Right lobe of liver (tissue), 6 donors: ENCODE measurements around the gene METTL14. TPM values are rescaled to one million over a fixed set of nuclear protein-coding genes. Genes with fewer than 3 reads are reported as not detected.
A peak's percentile ranks its signal among the peaks of the same experiment; 100 is the strongest.

ENCODE experiments used
- ATAC-seq, 4 donors: fragments of 200-7000 bp; cut with Tn5 transposase; one replicate each; pipeline ENCODE4 v1.9.1; 2020; ENCODE audit warnings: mild to moderate bottlenecking in 4 of 4, moderate library complexity in 4 of 4
- DNase-seq, 3 donors: peaks; one replicate each; pipeline ENCODE4 v3.0.0-alpha.2; 2020
- H3K27ac ChIP-seq, 3 donors: fragments of 200-600 bp; one replicate each; pipeline ENCODE4 v1.8.0; 2022
- H3K27me3 ChIP-seq, 2 donors: fragments of 200-600 bp; one replicate each; pipeline ENCODE4 v1.8.0; 2022
- H3K36me3 ChIP-seq, 4 donors: fragments of 200-600 bp; sonication (generic) in 1 of 4; one replicate each; pipeline versions ENCODE4 v1.5.1 to v1.8.0; 2017 to 2022; ENCODE audit warnings: control low read depth in 1 of 4
- H3K4me1 ChIP-seq, 4 donors: fragments of 200-600 bp; sonication (generic) in 1 of 4; one replicate each; pipeline versions ENCODE4 v1.5.1 to v1.8.0; 2017 to 2022; ENCODE audit warnings: control low read depth in 1 of 4
- H3K4me3 ChIP-seq, 3 donors: fragments of 200-600 bp; one replicate each; pipeline ENCODE4 v1.8.0; 2022
- H3K9me3 ChIP-seq, 4 donors: fragments of 200-600 bp; sonication (generic) in 1 of 4; one replicate each; pipeline versions ENCODE4 v1.5.1 to v1.8.0; 2017 to 2022; ENCODE audit warnings: control low read depth in 1 of 4
- POLR2A ChIP-seq: fragments of 450-650 bp; IDR thresholded peaks from one replicate; pipeline ENCODE4 v1.6.1; 2017; ENCODE audit warnings: antibody characterized with exemption, mild to moderate bottlenecking
- WGBS: methylation state at CpG from one replicate; pipeline ENCODE4 v1.1.6; 2018; ENCODE audit warnings: low coverage, low lambda C conversion rate; ENCODE audit not compliant: insufficient coverage; ENCODE audit errors: missing lambda C conversion rate; 5-methylcytosine and 5-hydroxymethylcytosine counted together
- intact Hi-C, 2 donors: fragments of 100-400 bp; cut with DNase I; formaldehyde crosslinking; loops; one replicate each; pipeline versions ENCODE4 v1.11.2 to v1.14.1; 2022
- total RNA-seq, 6 experiments: library from RNA; depleted of rRNA in 2 of 6; stranded (reverse); fragments of >200 nt in 2 of 6; fragmentation: NEBNext Ultra II Directional in 3 of 6; extraction: Animal tissue kit (Norgen Biotek cat#: 25700) in 3 of 6; gene quantifications; one replicate each; pipeline versions ENCODE4 v1.1.0 to v1.2.4, GENCODE V29; 2016 to 2023
- TF ChIP-seq, protein P1 (sequence below), 4 donors: fragments of 200-600 bp in 3 of 4; fragments of 450-650 bp in 1 of 4; IDR thresholded peaks; one replicate each; pipeline versions ENCODE4 v1.5.1 to v1.8.0; 2016 to 2022; ENCODE audit warnings: antibody characterized with exemption in 4 of 4, mild to moderate bottlenecking in 2 of 4
- donor health status: DM: no; HTN: yes; CAD: no.
- donor health status: DM: no; HTN: no; CAD: no.
- donor health status: DM: no; HTN: no; CAD: no.
- donor health status: DM: no; HTN: yes; CAD: no.
- donor health status: DM: no; HTN: yes; CAD: no.

METTL14 gene
- total RNA-seq, 6 experiments from 2014 or later = 19.5 to 33.0 (median 25.9) TPM

- no peaks in the 10 kb centered on the region for H3K27me3 ChIP-seq
- intact Hi-C loops = no loop called here
- no peak for DNase-seq
- 46% methylated on average over 6 of the region's 6 CpGs for WGBS
- no peak overlapping the region for H3K4me3 ChIP-seq
- H3K4me1 ChIP-seq = no peaks in the 10 kb centered on the region
- peak overlapping the region in 1 of 3 donors; percentile 3 for H3K27ac ChIP-seq
- H3K36me3 ChIP-seq = peaks cover 3 to 75% (median 34%) of the 10 kb centered on the region in 4 donors
- TF ChIP-seq POLR2A = no peak
- TF ChIP-seq, protein P1, sequence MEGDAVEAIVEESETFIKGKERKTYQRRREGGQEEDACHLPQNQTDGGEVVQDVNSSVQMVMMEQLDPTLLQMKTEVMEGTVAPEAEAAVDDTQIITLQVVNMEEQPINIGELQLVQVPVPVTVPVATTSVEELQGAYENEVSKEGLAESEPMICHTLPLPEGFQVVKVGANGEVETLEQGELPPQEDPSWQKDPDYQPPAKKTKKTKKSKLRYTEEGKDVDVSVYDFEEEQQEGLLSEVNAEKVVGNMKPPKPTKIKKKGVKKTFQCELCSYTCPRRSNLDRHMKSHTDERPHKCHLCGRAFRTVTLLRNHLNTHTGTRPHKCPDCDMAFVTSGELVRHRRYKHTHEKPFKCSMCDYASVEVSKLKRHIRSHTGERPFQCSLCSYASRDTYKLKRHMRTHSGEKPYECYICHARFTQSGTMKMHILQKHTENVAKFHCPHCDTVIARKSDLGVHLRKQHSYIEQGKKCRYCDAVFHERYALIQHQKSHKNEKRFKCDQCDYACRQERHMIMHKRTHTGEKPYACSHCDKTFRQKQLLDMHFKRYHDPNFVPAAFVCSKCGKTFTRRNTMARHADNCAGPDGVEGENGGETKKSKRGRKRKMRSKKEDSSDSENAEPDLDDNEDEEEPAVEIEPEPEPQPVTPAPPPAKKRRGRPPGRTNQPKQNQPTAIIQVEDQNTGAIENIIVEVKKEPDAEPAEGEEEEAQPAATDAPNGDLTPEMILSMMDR (IDR thresholded peaks at IDR 0.05) = no peak
- no peaks in the 10 kb centered on the region for H3K9me3 ChIP-seq
- peak; percentile 25 to 67 (median 36) for ATAC-seq
Observed at GRCh38 chr4:118729287-118730286, 44.4 kb downstream of the METTL14 start.

DNA sequence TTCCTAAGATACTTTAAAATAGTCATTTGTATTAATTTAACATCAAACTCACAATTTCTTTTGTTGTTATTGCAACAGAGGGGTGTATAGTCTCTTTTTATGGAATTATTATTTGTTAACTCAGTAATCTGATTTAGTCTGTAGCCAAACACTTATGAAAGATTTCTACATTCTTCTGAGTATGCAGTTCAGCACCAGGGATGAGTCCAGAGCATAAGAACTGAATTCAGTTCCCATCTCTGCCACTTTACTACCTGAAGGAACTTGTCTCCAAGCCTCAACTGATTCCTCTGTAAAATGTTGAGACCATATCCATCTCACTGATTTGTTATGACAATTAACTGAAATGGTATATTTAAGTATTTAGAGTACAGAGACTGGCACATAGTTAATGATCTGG is 45.5 kb downstream of the METTL14 start:
- H3K27ac ChIP-seq = no peak overlapping the region
- TF ChIP-seq, protein P1 (IDR thresholded peaks at IDR 0.05) = no peak
- no peak for TF ChIP-seq POLR2A
- H3K27me3 ChIP-seq = no peaks in the 10 kb centered on the region
- DNase-seq (no peak), ATAC-seq (no peak)
- H3K4me1 ChIP-seq = no peaks in the 10 kb centered on the region
- H3K4me3 ChIP-seq = no peak overlapping the region
- H3K36me3 ChIP-seq = peaks cover 3 to 74% (median 35%) of the 10 kb centered on the region in 4 donors
- intact Hi-C loops = no loop called here
- H3K9me3 ChIP-seq = no peaks in the 10 kb centered on the region

GRCh38 chr4:118732591-118733330 is 47.6 kb downstream of the METTL14 start:
- ATAC-seq (no peak), DNase-seq (no peak)
- H3K4me3 ChIP-seq = no peak overlapping the region
- H3K9me3 ChIP-seq = no peaks in the 10 kb centered on the region
- no peak overlapping the region for H3K27ac ChIP-seq
- H3K36me3 ChIP-seq = peaks cover 3 to 74% (median 39%) of the 10 kb centered on the region in 4 donors
- no CpG with 5 or more reads among the region's 3 CpGs for WGBS
- no peaks in the 10 kb centered on the region for H3K4me1 ChIP-seq
- H3K27me3 ChIP-seq = no peaks in the 10 kb centered on the region
- TF ChIP-seq, protein P1 (IDR thresholded peaks at IDR 0.05) = no peak
- no peak for TF ChIP-seq POLR2A
- intact Hi-C loops = no loop called here

DNA sequence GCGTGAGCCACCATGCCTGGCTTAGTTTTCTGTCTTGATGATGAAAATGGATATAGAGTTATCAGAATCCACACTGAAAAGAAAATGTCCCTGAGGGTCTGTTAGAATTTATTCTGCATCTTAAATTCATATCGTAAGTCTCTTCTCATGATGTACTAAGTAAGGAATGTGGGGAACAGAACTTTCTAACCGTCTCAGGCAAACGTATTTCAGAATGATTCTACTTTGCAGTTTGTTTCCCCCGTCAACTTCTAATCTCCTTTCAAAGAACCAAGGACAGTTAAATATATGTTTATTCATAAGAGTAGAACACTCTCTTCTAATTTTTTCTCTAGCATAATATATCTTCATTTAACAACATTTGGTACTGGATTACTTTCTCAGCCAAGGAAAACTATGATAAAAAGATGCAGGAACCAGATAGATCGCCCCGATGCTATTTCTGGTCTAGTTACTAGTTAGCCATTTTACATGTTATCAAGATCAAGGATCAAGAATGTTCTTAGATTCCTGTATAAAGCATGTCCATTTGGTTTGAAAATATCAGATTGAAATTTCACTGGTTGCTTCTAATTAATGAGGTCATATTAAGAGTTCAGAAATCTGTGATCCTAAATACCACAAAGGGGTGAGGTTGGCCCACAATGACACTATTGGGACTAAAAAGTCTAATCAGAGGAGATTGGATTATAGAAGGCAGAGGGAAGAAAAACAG is 49.5 kb downstream of the METTL14 start:
- DNase-seq (no peak), ATAC-seq (no peak)
- peaks cover 0 to 76% (median 38%) of the 10 kb centered on the region in 4 donors for H3K36me3 ChIP-seq
- WGBS = 96% methylated on average over 7 of the region's 7 CpGs
- H3K9me3 ChIP-seq = no peaks in the 10 kb centered on the region
- TF ChIP-seq, protein P1 (IDR thresholded peaks at IDR 0.05) = no peak
- TF ChIP-seq POLR2A = no peak
- no peaks in the 10 kb centered on the region for H3K27me3 ChIP-seq
- H3K4me3 ChIP-seq = no peak overlapping the region
- intact Hi-C loops = no loop called here
- H3K27ac ChIP-seq = no peak overlapping the region
- H3K4me1 ChIP-seq = no peaks in the 10 kb centered on the region
